Measurements from ENCODE around the gene TEAD3.
"Not testable (repeated sequence)": the region's sequence is repeated elsewhere in the genome, so short reads cannot be mapped to it uniquely, and the experiment has no call there.

Gene TEAD3

DNA sequence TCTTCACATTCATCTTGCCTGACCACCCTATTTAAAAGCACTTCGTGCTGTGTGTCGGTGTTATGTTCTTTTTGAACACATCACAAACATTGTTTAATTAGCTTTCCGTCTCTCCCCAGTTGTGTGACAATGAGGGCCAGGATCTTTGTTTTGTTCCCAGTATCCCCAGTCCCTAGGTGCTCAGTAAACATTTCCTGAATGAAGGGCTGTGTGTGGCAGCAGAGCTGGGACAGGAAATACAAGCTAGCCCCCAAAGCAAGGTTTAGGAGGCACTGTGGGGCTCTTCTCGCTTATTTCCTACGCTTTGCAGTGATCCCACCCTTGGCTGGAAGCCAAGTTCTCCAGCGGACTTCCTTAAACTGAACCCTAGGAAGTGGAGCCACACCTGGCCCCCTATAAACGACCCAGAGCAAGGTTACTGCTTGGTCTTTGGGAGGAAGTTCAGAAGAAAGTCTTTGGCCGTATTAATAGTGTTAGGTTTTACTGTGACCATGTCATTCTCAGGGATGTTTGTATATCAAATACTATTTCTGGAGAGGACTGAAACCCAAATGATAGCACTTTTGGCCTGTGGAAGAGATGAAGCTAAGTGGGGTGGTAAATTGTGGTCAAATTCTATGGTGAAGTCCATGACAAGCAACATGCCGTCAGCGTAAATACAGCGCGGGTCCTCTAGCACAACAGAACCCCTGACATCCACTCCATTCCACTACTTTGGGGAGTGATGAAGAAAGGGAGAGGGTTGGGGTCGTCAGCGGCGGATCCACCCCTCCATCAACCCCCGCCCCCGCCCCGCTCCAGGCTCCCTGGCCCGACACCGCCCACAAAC lies 45.3 kb downstream of the TEAD3 start:
- DNase-seq (ENCODE audit: low spot score) = no peak

DNA sequence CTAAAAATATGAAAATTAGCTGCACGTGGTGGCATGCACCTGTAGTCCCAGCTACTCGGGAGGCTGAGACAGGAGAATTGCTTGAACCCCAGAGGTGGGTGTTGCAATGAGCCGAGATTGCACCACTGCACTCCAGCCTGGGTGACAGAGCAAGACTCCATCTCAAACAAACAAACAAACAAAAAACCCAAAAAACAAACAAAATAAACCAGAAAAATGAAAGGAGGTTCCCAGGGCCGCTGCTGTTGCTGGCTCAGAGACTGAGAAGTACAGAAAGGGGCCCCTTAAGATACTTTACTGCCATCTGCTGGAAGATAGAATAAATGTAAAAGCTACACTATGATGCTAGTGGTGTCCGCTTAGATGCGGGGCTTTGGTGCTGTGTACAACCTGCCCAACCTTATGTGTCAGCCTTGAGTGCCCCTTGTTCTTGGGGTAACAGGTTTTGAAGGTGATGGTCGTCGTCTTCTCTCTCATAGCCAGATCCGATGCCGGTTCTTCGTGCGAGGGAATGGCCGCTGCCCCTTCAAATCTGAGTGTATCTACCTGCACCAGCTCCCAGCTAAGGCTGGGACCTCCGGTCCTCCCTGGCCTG lies 47.5 kb downstream of the TEAD3 start:
- no peak for DNase-seq (ENCODE audit: low spot score)

DNA sequence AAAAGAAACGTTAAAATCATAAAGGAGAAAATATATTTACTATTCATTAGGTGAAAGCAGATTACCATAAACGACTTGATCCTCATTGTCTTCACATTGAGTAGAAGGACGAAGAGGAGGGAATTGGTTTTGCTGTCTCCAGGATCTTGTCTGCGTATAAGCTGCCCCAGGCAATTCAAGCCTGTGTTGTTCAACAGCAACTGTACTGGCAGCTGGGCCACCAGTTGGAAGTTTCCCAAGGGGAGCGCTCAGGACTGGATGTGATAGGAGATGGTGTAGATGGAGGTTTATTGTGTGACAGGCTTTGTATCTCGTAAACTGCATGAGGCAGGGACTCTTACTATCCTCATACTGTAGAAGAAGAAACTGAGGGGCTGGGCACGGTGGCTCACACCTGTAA lies 48.7 kb downstream of the TEAD3 start:
- no peak for DNase-seq (ENCODE audit: low spot score)

DNA sequence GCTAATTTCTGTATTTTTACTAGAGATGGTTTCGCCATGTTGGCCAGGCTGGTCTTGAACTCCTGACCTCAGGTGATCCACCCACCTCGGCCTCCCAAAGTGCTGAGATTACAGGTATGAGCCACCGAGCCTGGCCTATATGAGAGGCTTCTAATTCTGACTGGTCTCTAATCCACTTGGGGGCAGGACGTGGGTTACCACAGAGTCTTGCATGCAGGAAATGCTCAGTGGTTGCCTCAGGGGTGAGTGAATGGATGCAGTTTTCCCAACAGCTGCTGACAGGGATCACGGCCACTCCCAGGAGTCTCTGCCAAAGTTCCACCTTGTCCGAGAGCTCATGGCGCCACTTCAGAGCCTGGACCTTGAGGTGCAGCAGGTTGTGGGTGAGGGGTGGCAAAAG lies 51.2 kb downstream of the TEAD3 start:
- no peak for DNase-seq (ENCODE audit: low spot score)

DNA sequence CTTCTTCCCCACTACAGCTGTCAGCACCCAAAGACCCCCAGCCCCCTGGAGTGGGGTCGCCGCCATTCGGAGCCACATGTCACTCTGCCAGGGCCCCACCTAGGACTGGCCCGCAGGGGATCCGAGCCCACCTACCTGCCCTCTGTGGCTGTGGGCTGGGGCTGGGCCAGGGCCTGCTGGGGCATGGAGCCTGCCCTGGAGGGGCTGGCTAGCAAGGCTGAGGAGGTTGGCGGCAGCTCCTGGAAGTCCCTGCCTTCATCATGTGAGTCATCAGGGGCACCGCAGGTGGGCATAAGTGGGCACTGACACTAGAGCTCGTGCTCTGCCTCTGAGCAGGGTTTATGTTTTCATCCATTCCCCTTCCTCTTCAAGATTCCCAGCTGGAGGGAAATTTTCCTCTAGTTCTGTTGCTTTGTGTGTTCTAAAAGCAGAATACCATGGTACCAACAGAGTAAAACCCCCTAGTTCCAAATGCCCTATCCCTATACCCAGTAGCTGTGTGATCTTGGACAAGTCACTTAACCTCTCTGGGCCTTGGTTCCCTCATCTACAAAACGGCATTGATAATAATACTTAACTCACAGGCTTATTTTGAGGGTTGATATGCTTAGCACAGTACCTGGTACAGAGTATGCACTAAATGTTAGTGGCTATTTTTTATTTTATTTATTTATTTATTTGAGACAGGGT lies 53.4 kb downstream of the TEAD3 start:
- no peak for DNase-seq (ENCODE audit: low spot score)

DNA sequence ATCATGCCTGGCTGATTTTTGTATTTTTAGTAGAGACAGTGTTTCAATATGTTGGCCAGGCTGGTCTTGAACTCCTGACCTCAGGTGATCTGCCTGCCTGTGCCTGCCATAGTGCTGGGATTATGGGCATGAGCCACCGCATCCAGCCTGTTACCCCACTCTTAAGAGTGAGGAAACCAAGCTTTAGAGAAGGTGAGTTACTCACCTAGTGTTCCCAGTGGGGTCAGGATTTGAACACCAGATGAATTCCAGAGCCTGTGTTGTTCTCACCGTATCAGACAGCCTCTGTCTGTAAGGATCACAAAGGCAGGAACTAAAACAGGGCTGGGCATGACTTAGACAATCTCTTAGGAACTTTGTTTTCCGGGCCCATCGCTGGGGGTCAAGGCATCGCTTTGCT lies 54.2 kb downstream of the TEAD3 start:
- no peak for DNase-seq (ENCODE audit: low spot score)

DNA sequence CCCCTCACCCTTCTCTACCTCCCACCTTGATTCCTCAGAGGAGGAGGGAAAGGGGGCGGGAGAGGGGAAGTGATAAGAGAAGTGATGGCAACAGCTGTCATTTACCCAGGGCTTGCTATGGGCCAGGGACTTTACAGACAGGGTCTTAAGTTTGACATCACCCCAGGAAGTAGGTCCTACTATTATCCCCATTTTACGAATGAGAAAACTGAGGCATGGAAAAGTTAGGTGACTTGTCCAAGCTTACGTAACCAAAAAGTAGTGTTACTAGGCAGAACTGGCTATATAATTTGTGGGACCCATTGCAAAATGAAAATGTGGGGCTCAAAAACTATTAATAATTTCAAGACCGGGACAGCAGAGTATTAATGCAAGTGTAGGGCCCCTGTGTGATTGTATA lies 55.2 kb downstream of the TEAD3 start:
- no peak for DNase-seq (ENCODE audit: low spot score)

DNA sequence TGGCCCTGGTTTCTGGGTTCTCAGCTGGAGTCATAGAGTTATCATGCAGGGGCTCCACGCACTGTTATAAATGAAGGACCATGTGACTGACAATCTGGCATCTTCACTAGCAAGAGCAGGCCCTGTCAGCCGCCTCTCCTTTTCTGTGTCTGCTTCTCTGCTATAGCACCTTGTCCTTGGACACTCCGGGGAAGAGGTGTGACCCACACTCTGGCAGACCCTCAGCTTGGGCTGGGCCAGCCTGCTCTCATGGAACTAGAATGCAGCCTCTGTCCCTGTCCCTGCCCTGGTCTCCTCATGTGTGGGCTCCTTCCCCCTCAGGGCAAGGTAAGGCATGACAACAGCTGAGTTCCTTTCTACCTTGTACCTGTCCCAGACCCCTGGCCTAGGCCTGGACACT lies 55.7 kb downstream of the TEAD3 start:
- DNase-seq (ENCODE audit: low spot score) = no peak

DNA sequence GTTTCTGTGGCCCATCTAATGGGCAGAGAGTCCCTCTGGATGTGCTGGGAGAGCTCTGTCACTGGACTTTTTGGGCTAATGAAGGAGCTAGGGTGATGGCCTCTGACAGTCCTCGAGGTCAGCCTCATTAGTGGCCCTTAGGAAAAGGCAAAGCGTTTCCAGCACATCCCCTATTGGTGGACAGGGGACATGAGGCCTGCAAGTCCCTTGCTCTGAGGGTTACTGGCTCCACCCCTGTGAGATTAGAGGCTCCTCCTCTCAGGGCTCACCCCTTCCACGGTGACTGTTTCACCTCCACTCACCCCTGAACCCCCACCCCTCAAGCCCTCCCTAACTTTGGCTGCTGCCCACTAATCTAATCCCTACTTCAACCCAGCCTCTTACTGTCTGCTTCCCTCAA lies 57.6 kb downstream of the TEAD3 start:
- DNase-seq (ENCODE audit: low spot score) = no peak

DNA sequence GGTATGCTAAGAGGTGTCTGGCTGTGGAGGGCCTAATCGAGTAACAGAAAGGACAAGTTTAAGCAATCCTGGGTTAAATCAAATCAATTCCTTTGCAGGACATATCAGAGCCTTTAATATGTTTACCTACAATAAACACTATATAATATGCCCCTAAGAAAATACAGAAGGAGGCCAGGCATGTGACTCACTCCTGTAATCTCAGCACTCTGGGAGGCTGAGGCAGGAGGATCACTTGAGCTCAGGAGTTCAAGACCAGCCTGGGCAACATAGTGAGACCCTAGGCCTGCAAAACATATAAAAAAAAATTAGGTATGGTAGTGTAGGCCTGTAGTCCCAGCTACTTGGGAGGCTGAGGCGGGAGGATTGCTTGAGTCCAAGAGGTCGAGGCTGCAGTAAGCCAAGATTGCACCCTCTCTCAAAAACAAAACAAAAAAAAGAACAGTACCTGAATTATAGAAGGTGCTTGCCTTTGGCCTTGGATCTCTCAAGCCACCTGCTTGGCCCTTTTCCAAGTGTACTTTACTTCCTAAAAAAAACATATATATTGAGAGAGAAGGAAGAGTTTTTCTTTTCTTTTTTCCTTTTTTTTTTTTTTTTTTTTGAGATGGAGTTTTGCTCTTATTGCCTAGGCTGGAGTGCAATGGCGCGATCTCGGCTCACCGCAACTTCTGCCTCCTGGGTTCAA lies 58.4 kb downstream of the TEAD3 start:
- DNase-seq (ENCODE audit: low spot score) = not testable (repeated sequence)

DNA sequence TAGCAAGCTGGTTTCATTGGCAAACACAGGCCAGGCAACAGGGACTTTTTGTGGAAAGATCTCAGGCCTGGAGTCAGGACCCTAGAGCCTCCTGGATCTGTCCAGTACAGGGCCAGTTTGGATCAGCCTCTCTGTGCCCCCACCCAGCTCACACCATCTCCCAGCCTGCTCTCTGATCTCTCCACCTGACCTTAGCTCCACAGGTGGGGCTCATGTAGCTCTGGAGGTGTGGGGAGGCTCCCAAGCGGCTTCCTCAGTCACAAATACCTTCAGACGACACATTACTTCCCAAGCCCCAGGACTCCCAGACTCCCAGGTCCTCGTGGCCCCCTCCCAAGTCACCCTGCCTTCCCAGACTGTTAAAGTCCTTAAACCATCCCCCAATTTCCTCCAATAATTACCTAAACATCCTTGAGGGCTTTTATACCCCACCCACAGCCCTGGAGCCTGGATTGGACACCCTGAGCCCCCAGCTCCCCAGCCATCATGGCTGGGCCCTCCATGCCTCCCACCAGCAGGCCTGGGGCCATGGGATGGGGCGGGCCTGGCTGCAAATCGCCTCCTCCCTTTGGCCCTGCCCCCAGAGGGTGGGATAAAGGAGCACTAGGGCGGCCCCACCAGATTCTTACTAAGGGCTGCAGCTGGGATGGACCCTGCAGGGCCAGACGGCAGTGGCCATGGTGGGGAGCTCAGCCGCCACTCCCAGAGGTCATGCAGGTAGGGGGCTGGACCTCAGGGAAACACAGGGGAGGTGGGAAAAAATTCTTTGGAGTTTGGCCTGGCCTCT lies 60.6 kb downstream of the TEAD3 start:
- DNase-seq (ENCODE audit: low spot score) = no peak

DNA sequence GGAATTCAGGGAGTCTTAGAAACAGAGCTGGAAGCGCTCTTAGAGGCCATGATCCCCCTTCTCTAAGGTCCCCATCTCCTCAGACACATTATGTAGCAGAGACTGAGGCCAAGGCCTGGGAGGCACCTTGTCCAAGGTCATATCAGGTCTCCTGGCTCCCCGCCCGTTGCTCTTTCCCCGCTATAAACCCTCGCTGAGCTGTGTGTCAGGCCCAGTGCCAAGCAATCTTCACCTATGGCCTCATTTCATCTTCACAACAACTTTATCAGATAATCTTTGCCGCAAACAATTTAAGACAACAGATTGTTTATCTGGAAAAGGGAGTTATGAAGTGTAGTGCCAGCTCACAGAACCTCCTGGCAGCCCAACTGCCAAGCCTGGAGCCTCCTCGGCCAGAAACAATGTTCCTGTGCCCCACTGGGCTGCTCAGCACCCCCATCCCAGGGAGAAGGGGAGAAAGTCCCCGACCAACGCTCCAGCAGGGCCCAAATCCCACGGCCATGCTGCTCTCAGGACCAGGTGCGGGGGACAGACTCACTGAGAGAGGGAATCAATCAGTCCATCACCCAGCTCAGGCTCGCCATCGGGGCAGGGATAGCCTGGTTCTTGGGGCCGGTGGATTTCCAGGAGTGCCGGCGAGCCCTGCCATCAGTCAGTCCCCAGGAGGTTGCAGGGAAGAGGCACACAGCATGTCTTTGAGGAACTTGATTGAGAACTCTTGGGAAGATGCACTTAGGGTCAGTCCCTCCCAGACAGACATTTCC lies 61.6 kb downstream of the TEAD3 start:
- no peak for DNase-seq (ENCODE audit: low spot score)

DNA sequence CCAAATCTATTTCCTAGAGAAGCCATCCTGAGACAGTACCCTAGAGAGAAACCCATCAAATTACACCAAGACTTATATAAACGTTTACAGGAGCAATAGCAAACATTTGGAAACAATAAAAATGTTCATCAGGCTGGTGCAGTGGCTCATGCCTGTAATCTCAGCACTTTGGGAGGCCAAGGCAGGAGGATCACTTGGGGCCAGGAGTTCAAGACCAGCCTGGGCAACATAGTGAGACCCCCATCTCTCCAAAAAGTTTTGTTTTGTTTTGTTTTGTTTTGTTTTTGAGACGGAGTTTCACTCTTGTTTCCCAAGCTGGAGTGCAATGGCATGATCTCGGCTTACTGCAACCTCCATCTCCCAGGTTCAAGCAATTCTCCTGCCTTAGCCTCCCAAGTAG lies 64.2 kb downstream of the TEAD3 start:
- not testable (repeated sequence) for DNase-seq (ENCODE audit: low spot score)

DNA sequence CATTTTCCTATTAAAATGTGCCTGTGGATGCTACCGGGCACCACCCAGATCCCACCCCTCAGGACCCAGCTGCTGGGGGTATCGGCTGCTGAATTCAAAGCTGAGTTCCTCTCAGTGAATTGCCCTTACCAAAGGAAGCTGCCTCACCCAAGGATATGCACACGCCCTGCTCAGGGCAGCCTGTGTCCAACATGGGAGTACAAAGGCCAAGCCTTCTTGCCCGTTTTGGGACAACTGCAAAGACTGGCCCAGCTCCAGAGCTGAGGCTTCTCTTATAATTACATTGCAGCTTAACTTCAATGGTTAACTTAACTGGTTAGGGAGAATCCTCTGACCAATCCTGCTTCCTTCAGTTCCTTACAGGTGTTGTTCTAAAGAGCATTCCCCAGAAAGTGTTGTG lies 64.6 kb downstream of the TEAD3 start:
- DNase-seq (ENCODE audit: low spot score) = no peak

DNA sequence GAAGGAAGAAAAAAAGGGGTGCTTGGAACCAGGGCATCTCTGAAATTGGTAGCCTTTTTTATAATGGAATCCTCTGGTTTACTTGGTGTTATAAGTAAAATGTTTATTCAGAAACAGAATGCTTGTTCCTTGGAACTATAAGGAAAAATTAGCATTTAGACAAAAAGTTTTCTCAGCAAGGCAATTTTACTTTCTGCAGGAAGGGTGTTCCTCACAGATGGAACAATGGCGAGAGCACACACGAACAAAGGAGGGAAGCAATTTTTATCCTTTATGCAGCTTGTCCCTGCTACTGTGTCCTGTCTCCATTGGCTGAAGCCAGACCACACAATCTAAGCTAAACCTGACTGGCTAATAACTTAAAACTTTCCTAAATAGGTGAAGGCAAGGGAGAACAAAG lies 67.4 kb downstream of the TEAD3 start:
- no peak for DNase-seq (ENCODE audit: low spot score)

DNA sequence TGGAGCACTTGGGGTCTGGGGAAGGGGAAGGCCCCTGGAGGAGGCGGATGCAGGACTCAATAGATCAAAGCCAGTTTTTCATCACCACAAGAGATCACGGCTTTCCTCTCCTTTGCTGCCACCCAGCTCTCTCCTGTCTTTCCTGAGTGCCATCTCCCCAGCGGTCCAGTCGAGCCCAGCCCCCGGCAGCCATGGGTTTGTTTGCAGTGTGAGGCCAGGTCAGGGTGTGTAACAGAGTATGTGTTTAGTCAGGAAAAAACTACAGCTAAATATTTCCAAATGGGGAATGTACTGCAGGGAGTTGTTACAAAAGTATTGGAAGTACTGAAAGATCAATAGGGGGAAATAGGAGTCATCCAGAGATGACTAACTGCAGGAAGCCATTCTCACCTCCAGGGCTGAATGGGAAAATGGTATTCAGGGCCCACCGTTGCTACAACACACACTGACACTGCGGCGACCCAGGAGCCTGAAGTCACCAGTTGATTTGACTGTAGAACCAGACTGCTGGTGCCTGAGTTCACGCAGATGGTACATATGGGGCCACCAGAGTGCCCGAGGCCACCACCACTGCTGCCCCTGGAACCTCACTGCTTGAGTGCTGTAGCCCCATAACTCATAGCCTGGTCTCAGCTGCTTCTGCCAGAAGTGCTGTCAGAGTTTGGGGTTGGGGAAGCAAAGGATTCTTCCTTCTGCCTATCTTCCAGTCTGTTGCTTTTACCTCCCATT lies 68.3 kb downstream of the TEAD3 start:
- no peak for DNase-seq (ENCODE audit: low spot score)

DNA sequence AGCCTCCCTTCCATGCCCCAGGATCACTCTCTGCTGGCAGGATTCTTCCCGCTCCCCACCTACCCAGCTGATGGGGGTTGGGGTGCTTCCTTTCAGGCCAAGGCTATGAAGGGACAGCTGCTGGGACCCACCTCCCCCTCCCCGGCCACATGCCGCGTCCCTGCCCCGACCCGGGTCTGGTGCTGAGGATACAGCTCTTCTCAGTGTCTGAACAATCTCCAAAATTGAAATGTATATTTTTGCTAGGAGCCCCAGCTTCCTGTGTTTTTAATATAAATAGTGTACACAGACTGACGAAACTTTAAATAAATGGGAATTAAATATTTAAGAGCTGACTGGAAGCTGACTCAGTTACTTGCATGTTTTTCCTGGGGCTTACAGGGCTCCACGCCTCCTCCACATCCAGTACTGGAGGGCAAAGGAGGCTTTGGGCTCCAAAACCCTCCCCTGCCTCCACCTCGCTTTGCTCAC lies 69.0 kb downstream of the TEAD3 start:
- no peak for DNase-seq (ENCODE audit: low spot score)

DNA sequence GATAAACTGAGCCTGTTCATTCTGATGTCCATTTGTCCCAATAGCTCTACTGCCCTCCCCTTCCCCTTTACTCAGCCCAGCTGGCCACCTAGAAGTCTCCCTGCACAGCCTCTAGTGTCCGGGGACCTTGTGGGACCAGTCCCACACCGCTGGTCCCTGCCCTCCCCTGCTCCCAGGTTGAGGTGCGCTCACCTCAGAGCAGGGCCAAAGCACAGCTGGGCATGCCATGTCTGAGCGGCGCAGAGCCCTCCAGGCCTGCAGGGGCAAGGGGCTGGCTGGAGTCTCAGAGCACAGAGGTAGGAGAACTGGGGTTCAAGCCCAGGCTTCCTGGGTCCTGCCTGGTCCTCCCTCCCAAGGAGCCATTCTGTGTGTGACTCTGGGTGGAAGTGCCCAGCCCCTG lies 69.4 kb downstream of the TEAD3 start:
- DNase-seq (ENCODE audit: low spot score) = no peak

DNA sequence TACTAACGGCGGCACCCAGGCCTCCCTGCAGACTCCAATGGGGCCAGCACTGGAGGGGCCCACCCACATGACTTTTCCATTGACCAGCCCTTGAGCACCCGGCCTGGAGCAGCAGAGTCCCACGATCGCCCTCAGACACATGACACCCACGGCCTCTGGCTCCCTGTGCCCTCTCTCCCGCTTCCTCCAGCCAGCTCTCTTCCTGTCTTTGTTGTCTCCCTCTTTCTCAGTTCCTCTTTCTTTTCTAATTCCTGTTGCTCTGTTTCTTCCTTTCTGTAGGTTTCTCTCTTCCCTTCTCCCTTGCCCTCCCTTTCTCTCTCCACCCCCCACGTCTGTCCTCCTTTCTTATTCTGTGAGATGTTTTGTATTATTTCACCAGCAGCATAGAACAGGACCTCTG lies 70.8 kb downstream of the TEAD3 start:
- no peak for DNase-seq (ENCODE audit: low spot score)

DNA sequence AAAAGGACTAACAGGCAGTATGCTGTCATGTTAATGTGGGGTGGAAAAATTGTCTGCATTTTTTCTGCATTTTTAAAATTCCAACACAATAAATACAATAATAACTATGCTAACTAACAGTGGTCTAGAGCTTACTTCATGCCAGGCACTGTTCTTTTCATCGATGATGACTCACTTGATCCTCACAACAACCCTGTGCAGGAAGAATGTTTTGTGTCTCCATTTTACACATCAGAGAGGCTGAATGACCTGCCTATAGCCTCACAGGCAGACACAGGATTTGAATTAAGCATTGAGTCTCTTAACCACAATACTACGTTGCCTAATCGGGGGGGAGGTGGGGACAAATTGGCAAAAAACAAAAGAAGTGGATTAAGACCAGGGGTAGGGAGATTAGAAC lies 71.6 kb downstream of the TEAD3 start:
- no peak for DNase-seq (ENCODE audit: low spot score)
